ENCODE results near the gene MEGF9.
"Not testable (repeated sequence)": the region's sequence is repeated elsewhere in the genome, so short reads cannot be mapped to it uniquely, and the experiment has no call there.

Gene MEGF9

GRCh38 chr9:120555839-120556238, 158.4 kb downstream of the MEGF9 start:
- DNase-seq (ENCODE audit: extremely low read depth, insufficient read length): no peak
- no peaks in the 10 kb centered on the region for H3K27me3 ChIP-seq (replicated peaks; ENCODE audit: control insufficient read depth, insufficient read depth, low read length)
- H3K4me3 ChIP-seq (replicated peaks; ENCODE audit: low read depth, low read length): no peak overlapping the region
- TF ChIP-seq CTCF (IDR thresholded peaks at IDR 0.05; ENCODE audit: insufficient read depth, low read length, poor library complexity, severe bottlenecking): no peak
- H3K36me3 ChIP-seq (ENCODE audit: control insufficient read depth, insufficient read depth, low read length): peaks cover 2% of the 10 kb centered on the region

DNA sequence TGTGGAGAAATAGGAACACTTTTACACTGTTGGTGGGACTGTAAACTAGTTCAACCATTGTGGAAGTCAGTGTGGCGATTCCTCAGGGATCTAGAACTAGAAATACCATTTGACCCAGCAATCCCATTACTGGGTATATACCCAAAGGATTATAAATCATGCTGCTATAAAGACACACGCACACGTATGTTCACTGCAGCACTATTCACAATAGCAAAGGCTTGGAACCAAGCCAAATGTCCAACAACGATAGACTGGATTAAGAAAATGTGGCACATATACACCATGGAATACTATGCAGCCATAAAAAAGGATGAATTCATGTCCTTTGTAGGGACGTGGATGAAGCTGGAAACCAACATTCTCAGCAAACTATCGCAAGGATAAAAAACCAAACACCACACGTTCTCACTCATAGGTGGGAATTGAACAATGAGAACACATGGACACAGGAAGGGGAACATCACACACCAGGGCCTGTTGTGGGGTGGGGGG, 162.0 kb downstream of the MEGF9 start:
- H3K27me3 ChIP-seq (replicated peaks; ENCODE audit: control insufficient read depth, insufficient read depth, low read length); DNase-seq (ENCODE audit: extremely low read depth, insufficient read length); H3K4me3 ChIP-seq (replicated peaks; ENCODE audit: low read depth, low read length); H3K36me3 ChIP-seq (ENCODE audit: control insufficient read depth, insufficient read depth, low read length): not testable (repeated sequence)
